ENCODE data around the gene G3BP1.
"Not testable (repeated sequence)": the region's sequence is repeated elsewhere in the genome, so short reads cannot be mapped to it uniquely, and the experiment has no call there.

G3BP1 gene

DNA sequence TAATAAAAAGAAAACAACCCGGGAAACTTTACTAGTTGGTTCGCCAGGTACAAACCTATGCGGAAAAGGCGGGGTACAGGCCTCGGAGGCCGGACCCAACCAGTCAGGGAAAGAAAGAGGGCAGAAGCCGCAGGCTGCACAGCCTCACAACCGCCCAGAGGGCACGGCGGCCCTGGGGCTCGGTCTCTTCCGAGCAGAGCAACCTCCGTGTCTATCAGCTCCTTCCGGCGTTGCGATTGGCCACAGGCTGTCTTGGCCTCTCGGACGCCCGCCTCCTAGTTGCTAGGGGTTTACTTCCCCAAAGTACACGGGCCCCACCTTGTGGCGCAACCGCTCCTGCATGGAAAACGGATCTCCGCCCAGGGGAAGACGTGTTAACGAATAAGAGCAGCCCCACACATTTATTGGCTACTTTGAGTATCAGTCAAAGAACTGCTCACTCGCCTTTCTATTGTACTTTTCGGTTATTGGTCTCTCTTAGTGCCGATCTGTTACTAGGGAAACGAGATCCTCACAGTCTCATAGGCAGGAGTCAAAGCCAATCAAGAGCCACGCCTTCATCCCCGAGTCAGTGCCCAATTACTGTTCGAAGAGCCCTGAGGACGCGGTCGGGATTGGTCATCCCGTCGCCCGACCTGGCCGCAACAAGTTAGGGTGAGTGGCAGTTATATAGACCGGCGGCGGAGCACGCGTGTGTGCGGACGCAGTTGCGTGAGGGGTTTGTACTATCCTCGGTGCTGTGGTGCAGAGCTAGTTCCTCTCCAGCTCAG is at the start of gene G3BP1:
G3BP1 (plus strand) TSS at position 696 of the 770 bp plus-strand sequence. CDS start 14,667 bp downstream, outside the sequence.
- peak; percentile 96 to 100 for DNase-seq

DNA sequence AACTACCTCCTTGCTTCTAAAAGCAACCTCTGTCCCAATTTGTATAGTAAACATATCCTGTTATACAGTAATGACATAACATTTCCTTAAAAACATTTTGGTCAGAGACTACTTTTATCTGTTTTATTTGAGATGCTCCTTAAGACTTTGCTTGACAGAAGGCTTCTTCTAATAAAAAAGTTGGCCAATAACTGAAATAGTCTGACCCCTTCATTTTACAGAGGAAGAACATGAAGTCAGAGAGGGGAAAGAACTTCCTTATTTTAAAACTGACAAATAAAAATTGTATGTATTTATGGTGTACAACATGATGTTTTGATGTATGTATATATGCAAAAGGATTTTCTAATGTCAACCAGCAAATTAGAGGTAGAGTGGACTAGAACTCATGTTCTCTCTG is 49.2 kb upstream of the G3BP1 start:
- no peak for DNase-seq

DNA sequence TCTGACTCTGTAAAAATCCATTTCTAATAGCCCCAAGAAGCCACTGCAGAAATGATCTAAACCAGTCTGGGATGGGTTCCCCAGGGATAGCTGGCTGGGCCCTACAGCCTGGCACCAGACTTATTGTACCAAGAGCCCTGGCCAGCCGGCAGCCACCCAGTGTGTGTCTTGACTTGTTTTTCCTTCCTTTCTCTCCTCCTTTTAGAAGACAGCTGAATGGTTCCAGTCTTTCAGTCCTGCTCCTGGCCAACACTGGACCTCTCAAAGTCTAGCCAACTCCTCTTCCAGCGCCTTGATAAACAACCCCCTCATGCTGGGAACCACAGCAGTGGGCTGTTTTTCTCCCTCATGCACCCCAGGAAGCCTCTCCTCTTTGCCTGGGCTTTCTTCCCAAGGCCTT is 47.4 kb upstream of the G3BP1 start:
- no peak for DNase-seq

DNA sequence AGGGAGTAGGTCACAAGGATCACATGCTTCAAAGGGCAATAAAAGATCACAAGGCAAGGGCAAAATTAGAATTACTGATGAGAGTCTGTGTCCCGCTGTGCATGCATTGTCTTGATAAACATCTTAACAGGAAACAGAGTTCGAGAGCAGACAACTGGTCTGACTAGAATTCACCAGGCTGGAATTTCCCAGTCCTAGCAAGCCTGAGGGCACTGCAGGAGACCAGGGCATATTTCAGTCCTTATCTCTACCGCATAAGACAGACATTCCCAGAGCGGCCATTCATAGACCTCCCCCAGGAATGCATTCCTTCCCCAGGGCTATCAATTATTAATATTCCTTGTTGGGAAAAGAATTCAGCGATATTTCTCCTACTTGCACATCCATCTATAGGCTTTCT is 42.2 kb upstream of the G3BP1 start:
- not testable (repeated sequence) for DNase-seq

DNA sequence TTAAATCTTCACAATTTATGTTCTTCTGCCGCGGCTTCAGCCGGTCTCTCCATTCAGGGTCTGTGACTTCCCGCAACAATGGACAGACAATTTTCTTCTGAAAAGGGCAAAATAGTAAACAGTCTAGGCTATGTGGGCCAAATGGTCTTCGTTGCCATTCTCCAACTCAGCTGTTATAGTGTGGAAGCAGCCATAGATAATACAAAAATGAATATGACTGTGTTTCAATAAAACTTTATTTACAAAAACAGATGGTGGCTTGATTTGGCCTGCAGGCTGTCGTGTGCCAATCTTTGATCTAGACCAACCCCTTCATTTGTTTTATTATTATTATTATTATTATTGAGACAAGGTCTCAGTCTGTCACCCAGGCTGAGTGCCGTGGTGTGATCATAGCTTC is 41.4 kb upstream of the G3BP1 start:
- no peak for DNase-seq

DNA sequence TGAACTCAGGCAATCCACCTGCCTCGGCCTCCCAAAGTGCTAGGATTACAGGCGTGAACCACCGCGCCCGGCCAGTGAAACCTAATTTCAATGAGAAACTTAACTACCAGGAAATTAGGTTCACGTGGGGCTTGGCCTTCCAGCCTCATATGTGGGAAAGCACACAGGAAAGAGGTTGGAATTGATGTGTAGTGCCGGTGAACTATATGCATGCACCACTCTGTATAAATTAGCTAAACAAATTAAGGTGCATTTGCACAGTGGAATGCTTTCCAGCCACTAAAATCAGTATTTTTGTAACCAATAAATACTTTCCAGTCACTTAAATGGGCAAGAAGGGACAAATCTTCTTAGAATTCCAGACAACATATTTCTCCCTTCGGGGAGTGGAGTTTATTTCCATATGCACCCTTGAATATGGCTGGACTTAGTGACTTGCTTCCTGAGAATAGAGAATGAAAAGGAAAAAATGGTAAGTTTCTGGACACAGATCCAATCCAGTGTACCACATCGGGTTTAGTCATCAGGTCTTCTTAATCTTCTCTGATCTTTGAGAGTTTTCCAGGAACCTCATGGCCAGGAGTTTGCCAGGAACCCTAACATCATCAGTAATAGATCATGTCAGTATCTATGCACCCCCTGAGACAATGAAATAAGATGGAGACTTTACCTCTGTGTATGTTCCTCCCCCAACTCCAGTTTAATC is 38.2 kb upstream of the G3BP1 start:
- DNase-seq, result no peak

DNA sequence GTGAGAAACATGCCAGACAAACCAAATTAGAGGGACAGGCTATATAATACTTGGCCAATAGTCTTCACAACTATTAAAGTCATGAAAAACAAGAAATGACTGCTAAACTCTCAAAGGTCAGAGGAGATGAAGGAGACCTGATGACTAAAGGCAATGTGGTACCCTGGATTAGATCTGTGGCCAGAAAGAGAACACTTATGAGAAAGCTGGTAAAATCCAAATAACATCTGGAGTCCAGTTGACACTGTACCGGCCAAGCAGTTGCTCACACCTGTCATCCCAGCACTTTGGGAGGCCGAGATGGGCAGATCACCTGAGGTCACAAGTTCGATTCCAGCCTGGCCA is 37.7 kb upstream of the G3BP1 start:
- no peak for DNase-seq

DNA sequence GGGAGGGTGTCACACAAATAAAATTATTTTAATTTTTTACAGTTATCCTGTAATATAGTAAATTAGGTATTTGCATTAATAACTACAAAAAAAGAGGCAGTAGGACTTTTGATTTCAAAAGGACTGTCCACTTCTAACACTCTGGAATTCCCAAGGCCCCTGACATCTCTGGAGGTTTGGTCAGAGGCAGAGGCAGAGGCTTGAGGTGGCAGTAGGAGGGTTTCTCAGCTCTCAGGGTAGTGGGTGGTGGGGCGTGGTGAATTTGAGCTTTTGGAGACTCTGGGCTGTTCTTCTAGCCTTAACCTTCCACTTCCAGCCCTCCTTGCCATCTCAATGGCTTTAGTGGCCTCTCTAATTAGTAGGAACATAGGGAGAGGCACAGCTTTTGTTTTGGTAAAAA is 36.1 kb upstream of the G3BP1 start:
- no peak for DNase-seq

DNA sequence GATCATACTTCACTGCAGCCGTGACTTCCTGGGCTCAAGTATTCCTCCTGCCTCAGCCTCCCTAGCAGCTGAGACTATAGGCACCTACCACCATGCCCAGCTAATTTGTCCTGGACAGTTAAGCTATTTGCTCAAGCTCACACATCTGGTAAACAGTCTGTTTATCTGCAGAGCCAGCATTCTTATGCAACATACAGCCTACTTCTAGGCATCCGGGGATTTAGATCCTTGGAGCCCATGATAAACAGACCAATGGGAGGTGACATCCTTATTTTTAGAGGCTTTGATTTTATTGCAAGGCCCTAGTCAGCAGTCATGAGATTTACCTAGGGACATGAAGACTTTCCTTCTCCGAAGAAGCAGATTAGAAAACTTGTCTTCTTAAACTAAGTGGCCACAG is 34.3 kb upstream of the G3BP1 start:
- no peak for DNase-seq

DNA sequence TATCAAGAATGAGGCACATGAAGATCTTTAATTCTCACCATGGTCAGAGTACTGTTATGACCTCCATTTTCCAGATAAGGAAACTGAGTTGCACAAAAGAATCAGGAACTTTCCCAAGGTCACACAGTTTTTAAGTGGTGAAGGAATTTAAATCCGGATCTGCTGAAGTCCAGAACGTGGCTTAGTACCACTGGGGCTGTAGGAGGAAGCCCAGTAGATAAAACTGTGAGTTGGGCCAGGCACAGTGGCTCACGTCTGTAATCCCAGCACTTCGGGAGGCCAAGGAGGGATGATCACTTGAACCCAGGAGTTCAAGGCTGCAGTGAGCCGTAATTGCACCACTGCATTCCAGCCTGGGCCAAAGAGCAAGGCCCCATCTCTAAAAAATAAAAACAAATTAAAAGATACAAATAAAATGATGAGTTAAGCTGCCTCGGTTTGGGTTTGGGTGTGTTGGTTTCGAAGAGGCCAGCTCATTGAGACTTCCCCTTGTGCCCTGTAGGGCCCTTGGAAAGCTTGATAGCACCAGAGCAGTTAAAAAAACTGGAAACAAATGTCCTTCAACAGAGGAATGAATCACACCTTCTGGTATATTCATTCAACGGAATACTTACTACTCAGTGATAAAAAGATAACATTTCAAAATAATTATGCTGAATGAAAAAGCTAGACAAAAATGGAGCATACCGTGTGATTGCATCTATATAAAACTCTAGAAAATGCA is 33.5 kb upstream of the G3BP1 start:
- DNase-seq, result no peak

DNA sequence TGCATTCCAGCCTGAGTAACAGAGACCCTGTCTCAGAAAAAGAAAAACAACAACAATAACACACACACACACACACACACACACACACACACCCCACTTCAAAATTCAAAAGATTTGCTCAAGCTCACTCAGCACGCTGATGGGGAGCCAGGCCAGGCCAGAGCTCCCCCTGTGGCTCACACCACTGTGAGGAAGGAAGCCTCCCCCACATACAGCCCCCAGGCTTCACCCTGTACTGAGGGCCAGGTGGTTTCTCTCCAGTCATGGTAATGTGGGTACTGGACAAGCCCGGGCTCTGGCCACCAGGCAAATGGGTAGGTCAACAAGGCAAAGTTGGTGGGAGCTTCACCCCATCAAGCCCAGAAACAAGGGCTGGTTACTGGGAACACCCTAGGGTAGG is 32.4 kb upstream of the G3BP1 start:
- no peak for DNase-seq

DNA sequence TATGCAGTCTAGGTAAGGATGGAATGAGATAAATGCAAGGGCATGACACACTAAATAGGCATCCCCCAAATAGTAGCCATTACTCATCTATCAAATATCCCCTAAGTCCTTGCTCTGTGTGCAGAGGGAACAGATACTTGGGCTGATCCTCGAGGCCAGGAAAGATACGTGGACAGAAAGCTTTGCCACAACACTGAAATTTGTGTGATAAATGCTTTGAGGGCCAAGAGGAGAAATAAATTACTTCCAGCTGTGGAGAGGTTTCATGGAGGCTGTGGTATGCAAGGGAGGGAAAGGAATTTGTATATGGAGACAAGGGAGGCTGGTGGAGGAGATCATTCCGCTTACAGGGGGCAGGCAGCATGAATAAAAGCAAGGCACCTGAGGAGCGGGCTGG is 31.8 kb upstream of the G3BP1 start:
- no peak for DNase-seq

DNA sequence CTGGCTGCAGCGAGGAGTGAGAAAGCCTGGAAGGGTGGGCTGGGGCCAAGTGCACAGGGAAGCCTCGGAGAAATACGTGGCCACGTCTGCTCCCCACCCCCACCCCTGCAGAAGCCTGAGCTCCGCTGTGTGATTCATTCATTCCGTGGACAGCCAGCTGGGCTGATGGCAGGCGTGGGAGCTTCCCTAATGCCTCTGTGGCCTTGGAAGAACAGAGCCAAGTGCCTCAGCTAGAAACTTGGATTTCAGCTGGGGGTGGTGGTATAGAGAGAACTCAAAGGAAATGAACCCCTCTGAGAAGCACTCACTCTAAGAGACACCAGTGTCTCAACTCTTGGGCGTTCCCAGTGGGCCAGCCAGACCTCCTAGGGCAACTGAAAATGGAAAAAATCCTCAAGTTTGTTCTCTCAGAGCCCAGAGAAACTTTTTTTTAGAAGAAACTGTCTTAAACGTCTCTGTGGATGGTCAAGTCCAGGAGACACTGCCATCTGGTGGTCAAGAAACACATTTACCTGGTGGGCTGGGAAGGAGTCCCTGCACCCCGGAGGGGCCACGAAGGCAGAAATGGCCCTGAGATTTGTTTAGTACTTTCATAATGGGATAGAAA is 31.3 kb upstream of the G3BP1 start:
- peak; percentile 27 to 35 for DNase-seq

DNA sequence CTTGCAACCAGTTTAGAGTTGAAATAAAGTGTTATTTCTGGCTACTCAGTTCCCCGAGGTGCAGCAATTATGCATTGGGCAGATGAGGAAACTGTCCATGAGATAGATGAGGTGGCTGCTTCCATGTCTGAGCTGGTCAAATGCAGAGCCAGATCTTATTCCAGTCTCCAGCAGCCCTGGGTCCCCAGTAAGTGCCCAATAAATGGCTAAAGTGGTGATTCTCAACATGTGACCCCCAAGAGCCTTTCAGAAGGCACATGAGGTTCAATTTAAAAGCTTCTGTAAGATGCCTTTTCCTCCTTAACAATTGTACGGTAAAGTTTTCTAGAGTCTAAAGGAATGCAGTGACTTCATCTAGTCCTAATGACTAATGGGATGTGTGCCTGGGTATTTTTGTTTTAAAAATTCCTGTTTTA is 30.8 kb upstream of the G3BP1 start:
- no peak for DNase-seq

DNA sequence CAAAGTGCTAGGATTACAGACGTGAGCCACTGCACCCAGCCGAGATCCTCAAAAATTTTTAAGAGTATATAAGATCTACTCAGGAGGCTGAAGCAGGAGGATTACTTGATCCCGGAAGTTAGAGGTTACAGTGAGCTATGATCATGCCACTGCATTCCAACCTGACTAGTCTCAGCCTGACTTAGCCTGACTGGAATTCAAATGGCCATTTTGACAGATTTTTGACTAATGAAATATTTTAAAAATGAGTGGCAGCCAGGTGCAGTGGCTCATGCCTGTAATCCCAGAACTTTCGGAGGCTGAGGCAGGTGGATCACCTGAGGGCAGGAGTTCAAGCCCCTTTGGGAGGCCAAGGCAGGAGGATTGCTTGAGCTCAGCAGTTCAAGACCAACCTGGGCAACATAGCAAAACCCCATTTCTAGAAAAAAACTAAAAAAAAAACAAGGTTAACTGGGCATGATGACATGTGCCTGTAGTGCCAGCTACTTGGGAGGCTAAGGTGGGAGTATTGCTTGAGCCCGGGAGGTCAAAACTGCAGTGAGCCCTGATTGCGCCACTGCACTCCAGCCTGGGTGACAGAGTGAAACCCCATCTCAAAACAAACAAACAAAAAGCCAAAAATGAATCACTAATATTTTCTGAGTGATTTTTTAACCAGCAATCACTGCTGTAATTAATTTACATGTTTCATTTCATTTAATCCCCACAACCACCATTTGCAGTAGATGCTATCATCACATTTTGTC is 29.9 kb upstream of the G3BP1 start:
- DNase-seq, result no peak

DNA sequence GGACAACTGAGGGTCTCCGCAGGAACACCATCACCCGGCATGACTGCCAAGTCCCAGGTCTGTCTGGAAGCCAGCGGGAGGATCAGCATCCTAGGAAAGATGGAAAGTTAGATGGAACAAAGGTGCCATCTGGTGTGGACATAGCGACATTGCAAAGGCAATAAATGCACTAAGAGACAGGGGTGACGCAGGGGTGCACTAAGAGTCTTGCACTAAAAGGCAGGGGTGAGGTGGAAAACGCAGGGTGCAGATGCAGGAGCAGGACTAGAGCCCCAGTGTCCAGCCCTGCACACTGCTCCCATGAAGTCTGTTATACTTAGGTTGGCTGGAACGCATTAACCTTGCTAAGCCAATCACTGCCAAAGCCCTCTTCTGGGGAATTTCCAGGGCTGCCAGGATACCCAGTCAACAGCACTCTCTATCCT is 28.9 kb upstream of the G3BP1 start:
- no peak for DNase-seq

DNA sequence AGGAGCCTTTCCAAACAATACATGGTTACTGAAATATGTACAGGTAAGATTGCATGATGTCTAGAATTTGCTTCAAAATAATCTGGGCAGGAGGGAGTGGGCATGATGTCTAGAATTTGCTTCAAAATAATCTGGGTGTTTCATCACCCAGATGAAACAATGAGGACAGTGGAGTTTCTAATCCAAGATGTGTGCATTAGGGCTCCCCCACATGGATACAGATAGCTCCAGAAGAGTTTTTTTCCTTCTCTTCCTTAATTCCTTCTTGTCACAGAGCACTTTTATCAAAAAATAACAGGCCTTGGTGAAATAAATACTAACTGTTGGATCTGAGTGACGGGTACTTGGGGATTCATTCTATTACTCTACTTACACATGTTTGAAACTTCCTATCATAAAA is 28.2 kb upstream of the G3BP1 start:
- DNase-seq, result no peak

DNA sequence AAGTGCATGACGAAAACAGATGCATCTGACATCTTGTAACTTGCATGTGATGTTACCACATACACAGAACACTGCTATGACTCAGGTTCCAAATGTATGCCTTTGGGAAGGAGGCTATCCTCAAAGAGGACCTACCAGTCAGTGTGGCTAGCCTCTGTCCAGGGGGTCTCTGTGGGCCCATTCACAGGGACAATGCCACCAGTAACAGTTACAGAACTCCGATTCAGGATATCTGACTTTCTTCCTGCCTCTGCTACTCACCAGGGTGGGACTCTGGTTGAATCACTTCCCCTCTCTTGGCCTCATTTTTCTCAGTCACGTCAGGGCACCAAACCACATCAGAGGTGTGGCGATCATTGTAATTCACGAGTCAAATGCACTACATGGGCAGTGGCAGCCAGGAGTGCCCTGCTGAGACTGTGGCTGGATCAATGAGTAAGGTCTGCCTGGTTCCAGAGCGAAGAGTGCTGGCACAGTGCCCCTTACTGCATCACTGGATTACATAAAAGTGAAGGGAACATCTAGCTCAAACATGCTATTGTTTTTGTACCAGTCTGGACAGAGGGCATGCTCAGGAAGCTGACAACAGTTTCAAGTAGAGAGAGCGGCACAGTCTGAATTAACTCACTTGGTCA is 26.6 kb upstream of the G3BP1 start:
- DNase-seq, result no peak

DNA sequence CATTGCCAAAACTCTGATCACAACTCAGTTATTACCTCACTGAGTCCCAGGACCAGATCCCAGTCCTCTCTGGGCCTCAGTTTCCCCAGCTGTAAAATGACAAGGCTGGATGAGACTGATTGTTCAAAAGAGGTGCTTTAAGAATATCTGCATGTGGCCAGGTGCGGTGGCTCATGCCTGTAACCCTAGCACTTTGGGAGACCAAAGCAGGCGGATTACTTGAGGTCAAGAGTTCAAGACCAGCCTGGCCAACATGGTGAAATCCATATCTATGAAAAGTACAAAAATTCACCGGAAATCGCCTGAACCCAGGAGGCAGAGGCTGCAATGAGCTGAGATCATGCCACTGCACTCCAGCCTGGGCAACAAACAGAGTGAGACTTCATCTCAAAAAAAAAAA is 21.6 kb upstream of the G3BP1 start:
- no peak for DNase-seq

DNA sequence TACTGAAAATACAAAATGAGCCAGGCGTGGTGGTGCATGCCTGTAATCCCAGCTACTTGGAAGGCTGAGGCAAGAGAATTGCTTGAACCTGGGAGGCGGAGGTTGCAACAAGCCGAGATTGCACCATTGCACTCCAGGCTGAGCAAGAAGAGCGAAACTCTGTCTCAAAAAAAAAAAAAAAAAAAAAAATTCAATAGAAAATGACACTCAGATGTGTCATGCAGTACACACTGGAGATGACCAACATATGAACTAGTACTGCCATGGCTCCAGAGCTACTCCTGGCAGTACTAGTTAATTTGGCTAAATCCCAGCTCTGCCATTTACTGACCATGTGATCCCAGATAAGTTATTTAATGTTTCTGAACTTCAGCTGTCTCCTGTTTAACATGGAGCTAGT is 20.7 kb upstream of the G3BP1 start:
- DNase-seq, result no peak

DNA sequence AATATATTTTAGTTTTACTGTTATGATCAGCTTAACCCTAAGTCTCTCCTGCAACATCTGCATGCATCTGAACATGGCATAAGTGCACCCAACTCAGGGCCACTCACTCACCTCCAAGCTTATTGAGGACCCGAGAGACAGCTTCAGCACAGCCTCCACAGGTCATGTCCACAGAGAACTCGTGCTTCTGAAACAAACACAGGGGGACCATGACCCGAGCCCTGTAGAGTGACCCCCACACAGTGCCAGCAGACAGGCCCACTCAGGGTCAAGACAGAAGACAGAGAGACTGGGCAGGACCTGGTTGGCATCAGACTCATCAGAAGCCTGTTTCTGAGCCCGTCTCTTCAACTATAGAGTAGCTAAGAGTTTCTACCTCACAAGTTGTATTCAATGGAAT is 20.2 kb upstream of the G3BP1 start:
- DNase-seq, result no peak

DNA sequence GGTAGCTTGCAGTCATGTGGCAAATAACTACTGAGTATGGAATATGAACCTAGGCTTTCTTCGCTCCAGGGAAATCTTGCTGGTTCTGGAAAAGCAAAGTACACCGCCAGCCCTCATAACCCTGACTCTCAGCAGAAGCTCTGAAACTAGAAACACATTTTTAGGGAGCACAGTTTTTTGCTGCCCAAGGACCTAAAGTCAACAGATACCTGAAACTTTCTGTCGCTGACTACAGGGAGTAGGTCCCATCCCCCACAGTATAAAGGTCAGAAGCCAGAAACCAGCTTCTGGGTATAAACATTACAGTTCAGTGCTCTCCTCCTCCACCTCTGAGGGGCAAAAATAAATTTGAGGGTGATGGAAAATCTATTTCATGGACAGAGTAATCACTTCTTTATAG is 16.4 kb upstream of the G3BP1 start:
- no peak for DNase-seq

All from stimulated activated CD4-positive, alpha-beta T cell treated with anti-CD3 and anti-CD28 coated beads, Interleukin-4, amount 100 ng/mL, for 4 hours (primary cell).